ENCODE measurements around the gene FAM83G. TPM values are rescaled to one million over a fixed set of nuclear protein-coding genes. Genes with fewer than 3 reads are reported as not detected.

The FAM83G gene
- total RNA-seq, 1 donor from 2014 or later, result 11.2 TPM

- DNase-seq (ENCODE audit: low spot score in 2 of 2), result no peak
- Histone ChIP-seq H3K36me3 (peaks cover 8 to 11% of the 10 kb centered on the region in 2 donors), H3K9me3 (no peaks in the 10 kb centered on the region), H3K27me3 (no peaks in the 10 kb centered on the region), H3K4me1 (no peaks in the 10 kb centered on the region), H3K4me3 (no peak overlapping the region), H3K27ac (no peak overlapping the region)
- TF ChIP-seq, protein P1, sequence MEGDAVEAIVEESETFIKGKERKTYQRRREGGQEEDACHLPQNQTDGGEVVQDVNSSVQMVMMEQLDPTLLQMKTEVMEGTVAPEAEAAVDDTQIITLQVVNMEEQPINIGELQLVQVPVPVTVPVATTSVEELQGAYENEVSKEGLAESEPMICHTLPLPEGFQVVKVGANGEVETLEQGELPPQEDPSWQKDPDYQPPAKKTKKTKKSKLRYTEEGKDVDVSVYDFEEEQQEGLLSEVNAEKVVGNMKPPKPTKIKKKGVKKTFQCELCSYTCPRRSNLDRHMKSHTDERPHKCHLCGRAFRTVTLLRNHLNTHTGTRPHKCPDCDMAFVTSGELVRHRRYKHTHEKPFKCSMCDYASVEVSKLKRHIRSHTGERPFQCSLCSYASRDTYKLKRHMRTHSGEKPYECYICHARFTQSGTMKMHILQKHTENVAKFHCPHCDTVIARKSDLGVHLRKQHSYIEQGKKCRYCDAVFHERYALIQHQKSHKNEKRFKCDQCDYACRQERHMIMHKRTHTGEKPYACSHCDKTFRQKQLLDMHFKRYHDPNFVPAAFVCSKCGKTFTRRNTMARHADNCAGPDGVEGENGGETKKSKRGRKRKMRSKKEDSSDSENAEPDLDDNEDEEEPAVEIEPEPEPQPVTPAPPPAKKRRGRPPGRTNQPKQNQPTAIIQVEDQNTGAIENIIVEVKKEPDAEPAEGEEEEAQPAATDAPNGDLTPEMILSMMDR (IDR thresholded peaks at IDR 0.05), result no peak
- intact Hi-C loops (cut with DNase I), result no loop called here
Measured at GRCh38 chr17:18987862-18988545, 16.6 kb downstream of the FAM83G start.

DNA sequence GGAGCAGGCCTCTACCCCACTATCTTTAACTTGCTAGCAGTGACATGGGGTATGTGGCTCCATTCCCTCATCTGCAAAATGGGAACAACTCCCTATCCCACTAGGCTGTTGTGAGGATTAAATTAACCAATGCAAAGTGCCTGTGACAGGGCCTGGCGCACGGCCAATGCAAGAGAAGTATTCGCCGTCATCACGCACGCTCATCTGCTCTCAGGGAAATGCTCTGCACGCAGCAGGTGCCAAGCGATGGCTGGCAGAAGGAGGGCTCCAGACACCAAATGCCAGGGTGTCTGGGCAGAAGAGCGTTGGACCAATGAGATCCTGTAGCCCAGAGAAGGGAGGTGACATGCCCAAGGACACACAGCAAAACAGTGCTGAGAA lies 17.3 kb downstream of the FAM83G start:
- Histone ChIP-seq H3K4me1 (no peaks in the 10 kb centered on the region), H3K27me3 (no peaks in the 10 kb centered on the region), H3K36me3 (peaks cover 8 to 11% of the 10 kb centered on the region in 2 donors), H3K9me3 (no peaks in the 10 kb centered on the region), H3K27ac (no peak overlapping the region), H3K4me3 (no peak overlapping the region)
- intact Hi-C loops (cut with DNase I), result no loop called here
- no peak for DNase-seq (ENCODE audit: low spot score in 2 of 2)
- TF ChIP-seq, protein P1 (IDR thresholded peaks at IDR 0.05), result no peak

DNA sequence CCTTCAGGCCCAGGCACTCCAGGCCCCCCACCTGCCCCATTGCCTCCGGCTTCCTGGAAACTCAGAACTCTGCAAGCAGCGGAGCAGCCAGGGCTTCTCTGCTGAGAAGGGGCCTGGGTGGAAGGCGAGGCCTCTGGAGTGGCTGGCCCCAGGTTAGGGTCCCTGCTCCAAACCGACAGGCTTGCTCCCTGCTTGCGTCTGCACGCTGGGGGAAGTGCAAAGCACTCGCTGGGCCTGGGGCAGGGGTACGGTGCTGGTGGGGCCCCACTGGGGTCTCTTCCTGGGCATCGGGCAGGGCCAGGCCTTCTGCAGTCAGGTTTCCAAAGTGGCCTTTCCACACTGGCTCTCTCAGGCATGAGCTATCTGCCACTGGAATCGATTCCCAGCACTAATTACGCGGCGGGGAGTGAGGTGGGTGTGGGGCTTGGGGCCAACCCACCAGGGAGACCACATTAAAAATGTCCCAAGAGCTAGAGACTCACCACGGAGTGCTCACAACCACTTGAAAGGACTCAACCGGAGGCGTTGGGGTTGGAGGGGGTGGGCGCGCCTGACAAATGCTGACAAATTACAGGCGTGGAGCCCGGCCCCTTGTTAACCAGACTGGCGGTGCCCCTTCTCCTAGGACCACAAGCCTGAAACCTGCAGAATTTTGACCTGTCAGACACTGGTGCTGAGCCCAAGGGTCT lies 17.9 kb downstream of the FAM83G start:
- Histone ChIP-seq H3K9me3 (no peaks in the 10 kb centered on the region), H3K4me3 (no peak overlapping the region), H3K27ac (no peak overlapping the region), H3K27me3 (no peaks in the 10 kb centered on the region), H3K36me3 (peaks cover 8 to 11% of the 10 kb centered on the region in 2 donors), H3K4me1 (no peaks in the 10 kb centered on the region)
- TF ChIP-seq, protein P1 (IDR thresholded peaks at IDR 0.05), result no peak
- intact Hi-C loops (cut with DNase I), result no loop called here
- no peak for DNase-seq (ENCODE audit: low spot score in 2 of 2)

DNA sequence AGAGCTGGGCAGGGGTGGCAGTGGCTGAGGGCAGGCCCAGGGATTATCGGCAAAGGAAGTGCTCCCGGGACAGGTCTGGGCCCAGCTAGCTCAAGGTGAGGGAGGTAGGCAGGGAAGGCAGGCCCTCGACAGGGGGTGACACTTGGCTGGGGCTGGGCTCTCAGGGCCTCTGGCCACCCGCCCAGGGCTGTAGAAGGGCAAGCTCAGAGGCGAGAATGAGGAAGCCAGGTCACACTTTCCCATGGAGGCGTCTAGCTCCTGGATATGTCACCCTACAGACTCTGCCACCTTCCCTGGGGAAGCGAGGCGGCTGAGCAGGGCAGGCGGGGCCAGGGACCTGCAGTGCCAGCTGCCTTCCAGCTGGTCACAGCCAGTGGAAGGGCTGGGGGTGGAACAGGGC lies 19.1 kb downstream of the FAM83G start:
- DNase-seq (ENCODE audit: low spot score in 2 of 2), result no peak
- Histone ChIP-seq H3K27ac (no peak overlapping the region), H3K4me3 (no peak overlapping the region), H3K4me1 (no peaks in the 10 kb centered on the region), H3K36me3 (peaks cover 8 to 11% of the 10 kb centered on the region in 2 donors), H3K27me3 (no peaks in the 10 kb centered on the region), H3K9me3 (no peaks in the 10 kb centered on the region)
- intact Hi-C loops (cut with DNase I), result no loop called here
- TF ChIP-seq, protein P1 (IDR thresholded peaks at IDR 0.05), result no peak

- intact Hi-C loops (cut with DNase I), result no loop called here
- H3K4me3 ChIP-seq, result no peak overlapping the region
- no peaks in the 10 kb centered on the region for H3K4me1 ChIP-seq
- no peak for DNase-seq (ENCODE audit: low spot score in 2 of 2)
- H3K27ac ChIP-seq, result no peak overlapping the region
- no peaks in the 10 kb centered on the region for H3K27me3 ChIP-seq
- no peaks in the 10 kb centered on the region for H3K9me3 ChIP-seq
- TF ChIP-seq, protein P1 (IDR thresholded peaks at IDR 0.05), result no peak
- H3K36me3 ChIP-seq, result peaks cover 8 to 11% of the 10 kb centered on the region in 2 donors
Measured at GRCh38 chr17:18984273-18985114, 20.1 kb downstream of the FAM83G start.

All from ascending aorta (tissue), 2 donors.